Dermis blood vessel endothelial cell (primary cell): Measurements from ENCODE around the gene SMARCC2. TPM values are rescaled to one million over a fixed set of nuclear protein-coding genes. Genes with fewer than 3 reads are reported as not detected.

Experiments used
- DNase-seq: peaks from one replicate; pipeline ENCODE4 v3.0.0; 2010
- total RNA-seq: library from RNA; depleted of rRNA; stranded (reverse); fragments of >200 nt; gene quantifications from 2 replicates; pipeline ENCODE4 v1.2.3, GENCODE V29; 2014

SMARCC2 gene
- total RNA-seq, 1 donor from 2014 or later = 47.5 TPM

DNA sequence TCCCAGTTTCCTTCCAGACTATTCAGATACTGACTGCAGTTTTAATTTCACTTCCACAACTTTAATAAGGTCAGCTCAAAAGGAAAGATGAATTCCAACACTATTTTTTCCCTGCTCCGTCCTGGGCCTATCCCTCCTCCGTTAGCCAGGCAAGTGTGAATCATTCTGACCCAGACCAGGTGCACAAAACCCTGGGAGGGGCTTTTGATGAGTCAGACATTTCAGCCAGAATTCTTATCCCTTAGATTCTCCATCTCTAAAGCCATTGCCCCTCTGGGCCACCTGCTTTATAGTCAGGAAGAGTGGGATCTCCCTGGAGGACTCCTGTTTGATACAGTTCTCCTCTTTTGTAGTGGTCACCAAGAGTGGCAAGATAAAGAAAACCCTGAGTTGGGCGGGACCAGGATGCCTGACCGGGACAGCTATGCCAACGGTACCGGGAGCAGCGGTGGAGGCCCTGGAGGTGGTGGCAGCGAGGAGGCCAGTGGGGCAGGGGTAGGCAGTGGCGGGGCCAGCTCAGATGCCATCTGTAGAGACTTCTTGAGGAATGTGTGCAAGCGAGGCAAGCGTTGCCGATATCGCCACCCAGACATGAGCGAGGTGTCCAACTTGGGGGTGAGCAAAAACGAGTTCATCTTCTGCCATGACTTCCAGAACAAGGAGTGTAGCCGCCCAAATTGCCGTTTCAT lies 69.0 kb downstream of the SMARCC2 start:
- DNase-seq = peak; percentile 23

- DNase-seq = peak; percentile 95
Observed at GRCh38 chr12:56119361-56119796, 69.9 kb downstream of the SMARCC2 start.

DNA sequence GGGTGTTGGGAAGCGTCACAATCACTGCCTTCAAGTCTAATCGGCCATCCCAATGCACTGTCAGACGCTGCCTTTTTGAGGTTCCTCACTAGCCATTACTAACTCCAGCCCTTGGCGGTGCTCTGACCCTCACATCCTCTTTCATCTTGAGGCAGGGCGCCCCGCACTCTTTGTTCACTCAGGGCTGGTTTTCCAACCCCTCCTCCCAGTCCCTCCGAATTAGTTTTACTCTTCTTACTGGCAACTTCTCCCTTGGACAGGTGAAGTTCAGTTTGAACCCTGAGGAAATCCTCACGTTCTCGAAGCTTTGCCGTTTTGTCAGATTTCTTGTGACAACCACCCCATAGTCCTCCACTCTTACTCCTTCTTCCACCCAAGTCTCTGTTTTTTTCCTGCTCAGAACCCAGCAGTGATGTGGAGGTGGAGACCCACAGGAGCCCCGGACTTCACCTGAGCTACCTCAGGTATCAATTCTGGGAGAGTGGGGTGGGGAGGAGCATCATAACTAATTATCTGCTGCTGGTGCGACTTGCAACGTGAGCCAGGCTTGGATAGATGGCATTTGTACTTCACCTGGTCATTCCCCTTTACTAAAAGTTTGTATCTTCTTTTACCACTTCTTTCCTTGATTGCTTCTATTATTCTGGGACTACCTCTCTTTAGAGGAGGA lies 70.5 kb downstream of the SMARCC2 start:
- no peak for DNase-seq

GRCh38 chr12:56117778-56118687 lies 71.2 kb downstream of the SMARCC2 start, which contains the start of gene ZC3H10:
ZC3H10 (plus strand) TSS chr12:56118266; CDS start chr12:56120563, 2,297 bp downstream.
- DNase-seq = peak; percentile 100

- peak; percentile 34 for DNase-seq
Observed at GRCh38 chr12:56117082-56117706, 72.1 kb downstream of the SMARCC2 start.

DNA sequence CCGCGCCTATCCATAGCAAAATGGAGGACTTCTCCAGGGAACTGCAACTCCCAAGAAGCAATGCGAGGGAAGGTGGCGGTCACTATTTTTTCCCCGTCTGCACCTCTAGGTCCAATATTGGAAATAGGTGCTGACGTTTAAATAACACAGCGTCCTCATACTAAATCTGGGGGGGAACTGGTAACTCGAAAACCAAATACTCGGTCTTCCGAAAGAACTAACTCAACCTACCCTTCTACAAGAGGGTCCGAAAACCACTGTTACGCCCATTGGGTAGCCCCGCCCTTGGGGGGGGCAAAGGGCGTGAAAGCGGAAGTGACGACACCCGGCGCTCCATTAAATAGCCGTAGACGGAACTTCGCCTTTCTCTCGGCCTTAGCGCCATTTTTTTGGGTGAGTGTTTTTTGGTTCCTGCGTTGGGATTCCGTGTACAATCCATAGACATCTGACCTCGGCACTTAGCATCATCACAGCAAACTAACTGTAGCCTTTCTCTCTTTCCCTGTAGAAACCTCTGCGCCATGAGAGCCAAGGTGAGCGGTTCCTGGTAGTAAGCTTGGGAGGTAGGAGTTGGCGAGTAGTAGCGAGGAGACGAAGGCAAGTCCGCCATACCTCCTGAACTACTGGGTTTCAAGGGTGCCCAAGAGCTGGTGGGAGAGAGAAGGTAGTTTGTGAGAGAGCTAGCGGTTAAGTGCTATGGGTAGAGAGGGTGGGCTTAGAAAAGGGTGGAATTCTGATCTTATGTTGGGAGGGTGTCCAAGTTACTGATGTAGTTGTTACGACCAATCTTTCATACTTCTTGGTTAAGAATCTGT lies 72.8 kb downstream of the SMARCC2 start, which contains the start of gene RPL41:
Gene RPL41 (plus strand): TSS at position 367 of the 815 bp plus-strand sequence.
- peak; percentile 96 for DNase-seq

- peak; percentile 46 for DNase-seq
Observed at GRCh38 chr12:56115329-56115728, 74.0 kb downstream of the SMARCC2 start.

- no peak for DNase-seq
Observed at GRCh38 chr12:56114084-56114483, 75.2 kb downstream of the SMARCC2 start.

Other genes starting within 250 kb of the SMARCC2 start
- gene PMEL, start 223.4 kb downstream of the SMARCC2 start, total RNA-seq = 0.37 and 1.5 TPM in 2 replicates
- 20.8 and 35.0 TPM in 2 replicates for gene CDK2, start 222.7 kb downstream of the SMARCC2 start, total RNA-seq
- gene RAB5B, start 215.4 kb downstream of the SMARCC2 start, total RNA-seq = 44.8 and 67.1 TPM in 2 replicates
- 12.4 and 18.9 TPM in 2 replicates for gene SUOX, start 192.2 kb downstream of the SMARCC2 start, total RNA-seq
- 0.70 and 1.4 TPM in 2 replicates for gene IKZF4, start 168.4 kb downstream of the SMARCC2 start, total RNA-seq
- 199 and 372 TPM in 2 replicates for gene RPS26, start 147.6 kb downstream of the SMARCC2 start, total RNA-seq
- 0.34 and 0.88 TPM in 2 replicates for gene ERBB3, start 109.3 kb downstream of the SMARCC2 start, total RNA-seq
- 106 and 276 TPM in 2 replicates for gene PA2G4, start 84.9 kb downstream of the SMARCC2 start, total RNA-seq
- gene RPL41, start 72.8 kb downstream of the SMARCC2 start, total RNA-seq = 2,567 and 3,056 TPM in 2 replicates
- gene ZC3H10, start 71.2 kb downstream of the SMARCC2 start, total RNA-seq = 4.7 and 5.6 TPM in 2 replicates
- gene ESYT1, start 61.2 kb downstream of the SMARCC2 start, total RNA-seq = 400 and 456 TPM in 2 replicates
- 80.8 and 96.8 TPM in 2 replicates for gene MYL6B, start 36.9 kb downstream of the SMARCC2 start, total RNA-seq
- gene MYL6, start 31.1 kb downstream of the SMARCC2 start, total RNA-seq = 1,647 and 2,863 TPM in 2 replicates
- gene RNF41, start 32.4 kb upstream of the SMARCC2 start, total RNA-seq = 102 and 119 TPM in 2 replicates
- 24.8 and 32.9 TPM in 2 replicates for gene NABP2, start 34.9 kb upstream of the SMARCC2 start, total RNA-seq
- not detected in 2 replicates for gene SLC39A5, start 40.6 kb upstream of the SMARCC2 start, total RNA-seq
- 23.0 and 31.5 TPM in 2 replicates for gene ANKRD52, start 68.9 kb upstream of the SMARCC2 start, total RNA-seq
- 8.4 and 10.0 TPM in 2 replicates for gene COQ10A, start 77.5 kb upstream of the SMARCC2 start, total RNA-seq
- gene CS, start 110.8 kb upstream of the SMARCC2 start, total RNA-seq = 67.0 and 267 TPM in 2 replicates
- gene CNPY2, start 126.5 kb upstream of the SMARCC2 start, total RNA-seq = 80.0 and 94.8 TPM in 2 replicates
- 16.8 and 24.2 TPM in 2 replicates for gene PAN2, start 144.5 kb upstream of the SMARCC2 start, total RNA-seq
- 0.23 and 0.34 TPM in 2 replicates for gene IL23A, start 149.4 kb upstream of the SMARCC2 start, total RNA-seq
- gene STAT2, start 170.6 kb upstream of the SMARCC2 start, total RNA-seq = 72.7 and 95.0 TPM in 2 replicates
- gene APOF, start 173.4 kb upstream of the SMARCC2 start, total RNA-seq = not detected in 2 replicates